HG03066 (cell line): ENCODE measurements around the gene BAMBI.

ENCODE experiments used
- ATAC-seq: cut with Tn5 transposase; IDR thresholded peaks from one replicate; pipeline ENCODE4 v1.9.1; 2021; ENCODE audit warnings: low read depth; ENCODE audit not compliant: unreplicated experiment

The BAMBI gene

GRCh38 chr10:28669227-28670173, 7.8 kb upstream of the BAMBI start:
- ATAC-seq, result no peak

DNA sequence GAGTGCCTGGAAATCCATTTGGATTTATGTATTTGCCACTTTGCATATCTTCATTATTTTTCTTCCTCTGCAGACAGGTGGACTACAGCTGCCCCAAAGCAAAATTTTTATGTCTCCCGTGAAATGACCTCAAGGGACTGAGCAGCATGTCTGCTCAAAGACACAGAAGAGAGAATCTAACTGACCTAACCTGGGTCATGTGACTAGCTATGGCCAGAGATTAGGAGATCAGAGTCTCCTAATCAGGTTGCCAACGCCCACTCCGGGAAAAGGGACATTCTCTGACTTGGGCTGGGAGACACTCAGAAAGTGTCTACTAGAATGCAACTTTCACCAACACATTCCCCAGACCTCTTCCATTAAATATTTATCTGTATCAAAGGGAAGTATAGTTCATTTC, 2.5 kb upstream of the BAMBI start:
- no peak for ATAC-seq

DNA sequence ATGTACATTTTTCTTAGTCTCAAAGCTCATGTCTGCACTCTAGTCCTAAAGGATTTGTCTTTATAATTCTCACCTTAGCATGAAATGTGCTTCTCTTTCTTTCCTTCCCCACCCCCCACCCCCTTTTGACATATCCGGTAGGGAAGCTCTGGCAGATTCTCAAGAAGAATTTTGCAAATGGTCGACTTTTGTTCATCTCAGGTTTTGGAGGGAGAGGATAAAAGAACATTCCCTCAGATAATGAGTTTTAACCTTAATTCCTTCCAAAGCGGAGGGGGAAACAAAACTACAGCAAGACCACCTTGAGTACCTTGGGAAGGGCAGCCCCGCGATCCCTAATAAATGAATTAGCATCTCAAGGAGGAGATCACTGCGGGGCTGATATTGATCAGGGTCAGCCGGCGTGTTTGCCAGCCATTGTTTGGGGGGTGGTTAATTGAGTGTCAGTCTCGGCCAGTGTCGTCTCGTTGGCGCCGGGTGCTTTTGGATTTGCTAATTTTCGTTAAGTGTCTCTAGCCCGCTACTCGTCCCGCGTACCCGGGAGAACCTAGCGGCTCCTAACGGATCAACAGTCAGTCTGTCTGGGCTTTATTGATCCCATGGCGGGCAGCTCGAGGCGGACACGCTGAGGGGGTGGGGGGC, 874 bp upstream of the BAMBI start:
- ATAC-seq, result no peak

DNA sequence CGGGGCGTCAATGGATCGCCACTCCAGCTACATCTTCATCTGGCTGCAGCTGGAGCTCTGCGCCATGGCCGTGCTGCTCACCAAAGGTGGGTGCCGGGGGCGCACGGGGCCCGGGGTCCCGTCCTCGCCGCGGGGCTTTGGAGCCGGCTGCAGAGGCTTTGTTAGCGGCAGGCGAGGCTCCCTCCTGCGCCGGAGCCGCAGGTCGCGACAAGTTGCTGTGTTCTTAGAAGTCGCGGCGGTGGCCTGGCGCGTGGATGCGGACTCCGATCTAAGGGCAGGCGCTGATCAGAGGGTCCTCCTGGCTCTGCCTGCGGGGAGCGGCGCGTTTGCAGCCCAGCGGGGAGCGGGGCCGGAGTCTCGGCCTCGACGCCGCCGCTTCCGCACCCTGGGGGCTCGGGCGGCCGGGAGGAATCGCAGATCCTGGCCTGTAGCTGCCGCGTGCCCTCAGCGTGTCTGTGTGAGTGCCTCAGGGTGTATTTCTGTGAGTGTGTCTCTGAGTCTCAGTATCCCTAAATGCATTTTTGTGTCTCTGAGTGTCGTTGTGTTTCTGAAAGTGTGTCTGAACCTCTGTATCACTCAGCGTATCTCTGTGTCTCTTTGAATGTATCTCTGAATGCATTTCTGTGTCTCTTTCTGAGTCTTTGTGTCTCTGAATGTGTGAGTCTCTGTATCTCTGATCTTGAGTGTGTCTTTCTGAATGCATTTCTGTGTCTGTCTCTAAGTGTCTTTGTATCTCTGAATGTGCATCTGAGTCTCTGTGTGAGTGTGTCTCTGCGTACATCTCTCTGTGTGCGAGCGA, 766 bp downstream of the BAMBI start:
- ATAC-seq, result peak; percentile 6

GRCh38 chr10:28678687-28679457, 1.6 kb downstream of the BAMBI start:
- no peak for ATAC-seq

- no peak for ATAC-seq
Measured at GRCh38 chr10:28679581-28680357, 2.4 kb downstream of the BAMBI start.

- no peak for ATAC-seq
Measured at GRCh38 chr10:28680358-28680752, 3.0 kb downstream of the BAMBI start.

DNA sequence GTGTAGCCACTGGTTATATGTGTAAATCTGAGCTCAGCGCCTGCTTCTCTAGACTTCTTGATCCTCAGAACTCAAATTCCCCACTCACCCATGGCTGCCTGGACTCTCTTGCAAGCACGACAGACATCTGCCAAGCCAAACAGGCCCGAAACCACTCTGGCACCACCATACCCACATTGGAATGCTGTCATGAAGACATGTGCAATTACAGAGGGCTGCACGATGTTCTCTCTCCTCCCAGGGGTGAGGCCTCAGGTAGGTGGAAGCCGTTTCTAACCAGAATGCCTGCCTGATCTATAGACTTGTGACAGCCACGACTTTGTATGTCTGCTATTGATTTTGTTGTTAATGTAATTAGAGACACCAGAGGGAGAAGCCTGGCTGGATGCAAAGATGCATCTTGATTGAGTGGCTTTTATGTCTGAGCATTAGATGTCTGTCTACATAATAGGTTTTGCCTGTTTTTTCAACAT, 4.0 kb downstream of the BAMBI start:
- no peak for ATAC-seq

- ATAC-seq, result no peak
Measured at GRCh38 chr10:28681928-28682750, 4.8 kb downstream of the BAMBI start.

DNA sequence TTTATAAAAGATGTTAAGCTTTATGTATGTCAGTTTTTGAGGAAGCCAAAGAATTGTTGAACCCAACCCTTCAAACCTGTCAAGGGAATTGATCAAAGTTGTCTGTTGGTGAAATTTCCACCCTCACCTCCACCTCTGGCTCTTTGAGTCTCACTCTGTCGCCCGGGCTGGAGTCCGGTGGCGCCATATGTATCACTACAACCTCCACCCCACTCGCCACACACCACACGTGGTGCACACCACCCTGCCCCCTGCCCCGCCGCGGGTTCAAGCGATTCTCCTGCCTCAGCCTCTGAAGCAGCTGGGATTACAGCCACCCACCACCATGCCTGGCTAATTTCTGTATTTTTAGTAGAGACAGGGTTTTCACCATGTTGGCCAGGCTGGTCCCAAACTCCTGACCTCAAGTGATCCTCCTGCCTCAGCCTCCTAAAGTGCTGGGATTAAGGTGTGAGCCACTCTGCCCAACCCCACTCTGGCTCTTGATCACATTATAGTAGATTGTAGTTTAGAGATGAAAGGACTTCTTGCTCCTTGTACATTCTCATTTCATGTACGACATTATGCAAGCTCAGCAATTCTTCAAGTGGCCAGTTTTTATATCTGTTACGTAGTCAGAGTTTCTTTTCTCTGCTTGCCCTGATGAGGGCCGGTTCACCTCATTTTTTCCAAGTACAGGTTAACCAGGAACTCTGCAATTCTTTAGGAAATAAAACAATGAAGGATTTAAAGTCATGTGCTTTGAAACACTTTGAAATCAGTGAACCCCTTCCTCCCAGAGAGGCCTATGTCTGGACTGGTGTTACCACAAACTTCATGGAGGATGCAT, 7.0 kb downstream of the BAMBI start:
- no peak for ATAC-seq

DNA sequence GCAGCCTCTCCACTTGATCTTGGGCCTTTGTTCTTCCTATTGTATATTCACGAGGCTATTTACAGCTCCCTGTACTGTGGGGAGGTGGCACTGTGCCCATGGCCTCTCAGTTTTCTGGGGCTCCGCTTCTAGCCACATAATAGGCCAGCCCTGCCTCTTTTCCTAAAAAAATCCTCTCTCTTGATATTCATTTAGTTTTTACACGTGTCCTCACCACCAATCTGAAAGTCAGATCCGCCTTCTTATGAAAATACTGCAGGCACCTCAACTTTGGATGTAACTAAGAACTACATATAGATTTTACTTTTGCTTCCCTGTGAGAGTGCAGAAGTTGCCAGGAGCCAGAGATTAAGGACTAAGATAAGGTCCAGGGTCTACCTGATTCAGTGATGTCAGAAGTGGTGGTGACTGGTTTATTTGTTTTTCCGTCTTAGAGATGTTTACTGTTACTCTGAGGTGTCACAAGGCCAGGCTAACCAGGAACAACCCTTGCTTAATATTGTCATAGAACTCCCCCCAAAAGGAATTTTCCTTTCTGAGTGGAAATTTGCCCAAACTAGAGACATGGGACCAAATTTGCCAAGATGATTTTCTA, 7.8 kb downstream of the BAMBI start:
- no peak for ATAC-seq

DNA sequence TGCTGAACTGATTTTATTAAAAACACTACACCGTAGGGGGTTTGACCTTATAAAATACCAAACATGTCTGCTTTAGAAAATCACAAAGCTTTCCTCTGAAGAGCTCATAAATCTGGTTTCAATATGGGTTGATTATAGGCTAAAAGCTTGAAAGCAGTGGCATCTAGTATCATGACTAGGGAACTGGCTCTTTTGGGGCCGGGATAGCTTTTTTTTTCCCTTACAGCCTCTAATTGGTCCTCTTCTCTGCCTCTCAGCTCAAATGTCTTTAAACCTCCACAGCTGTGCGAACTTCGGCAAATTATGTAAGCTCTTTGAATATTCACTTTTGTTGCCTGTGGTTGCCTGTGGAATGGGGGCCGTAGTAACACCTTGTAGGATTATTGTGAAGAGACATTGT, 8.4 kb downstream of the BAMBI start:
- ATAC-seq, result no peak

- no peak for ATAC-seq
Measured at GRCh38 chr10:28686835-28687682, 9.7 kb downstream of the BAMBI start.

GRCh38 chr10:28687683-28688001, 10.3 kb downstream of the BAMBI start:
- no peak for ATAC-seq

GRCh38 chr10:28690545-28690944, 13.2 kb downstream of the BAMBI start:
- ATAC-seq, result no peak

DNA sequence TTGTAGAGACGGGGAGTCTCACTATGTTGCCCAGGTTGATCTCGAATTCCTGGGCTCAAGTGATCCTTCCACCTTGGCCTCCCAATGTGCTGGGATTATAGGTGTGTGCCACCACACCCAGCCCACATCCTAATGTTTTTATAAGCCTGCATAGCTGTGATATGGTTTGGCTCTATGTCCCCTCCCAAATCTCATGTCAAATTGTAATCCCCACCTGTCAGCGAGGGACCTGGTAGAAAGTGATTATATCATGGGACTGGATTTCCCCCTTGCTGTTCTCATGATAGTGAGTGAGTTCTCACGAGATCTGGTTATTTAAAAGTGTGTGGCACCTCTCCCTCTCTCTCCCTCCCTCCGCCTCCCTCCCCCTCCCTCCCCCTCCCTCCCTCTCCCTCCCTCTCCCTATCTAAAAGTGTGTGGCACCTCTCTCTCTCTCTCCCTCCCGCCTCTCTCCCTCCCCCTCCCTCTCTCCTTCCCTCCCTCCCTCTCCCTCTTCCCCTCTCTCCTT, 13.9 kb downstream of the BAMBI start:
- ATAC-seq, result no peak

DNA sequence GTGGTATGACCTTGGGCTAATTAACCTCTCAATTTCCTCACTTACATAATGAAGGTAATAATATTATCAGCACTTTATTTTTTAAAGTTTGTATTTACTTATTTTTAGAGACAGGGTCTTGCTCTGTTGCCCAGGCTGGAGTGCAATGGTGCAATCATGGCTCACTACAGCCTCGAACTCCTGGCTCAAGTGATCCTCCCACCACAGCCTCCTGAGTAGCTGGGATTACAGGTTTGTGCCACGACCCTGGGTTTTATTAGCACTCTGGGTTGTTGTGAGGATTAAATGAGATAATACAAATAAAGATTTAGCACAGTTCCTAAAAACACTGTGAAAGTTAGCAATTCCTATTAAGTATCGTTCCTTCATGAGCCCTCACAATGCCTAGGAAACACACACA, 14.7 kb downstream of the BAMBI start:
- ATAC-seq, result no peak
